ENCODE measurements around the gene MYO1E. TPM values are rescaled to one million over a fixed set of nuclear protein-coding genes. Genes with fewer than 3 reads are reported as not detected.
A peak's percentile ranks its signal among the peaks of the same experiment; 100 is the strongest.

The MYO1E gene
- total RNA-seq, 2 donors from 2014 or later = 331 to 397 TPM

- intact Hi-C loops (cut with DNase I, micrococcal nuclease) = no loop called here
- peak in 1 of 2 donors; percentile 37 for DNase-seq
- ATAC-seq = peak; percentile 71
Observed at GRCh38 chr15:59224474-59224873, 148.2 kb downstream of the MYO1E start.

- no peak for ATAC-seq
- intact Hi-C loops (cut with DNase I, micrococcal nuclease) = no loop called here
- no peak for DNase-seq
Observed at GRCh38 chr15:59223736-59224135, 148.9 kb downstream of the MYO1E start.

GRCh38 chr15:59222906-59223550 is 149.6 kb downstream of the MYO1E start:
- ATAC-seq (no peak), DNase-seq (no peak)
- intact Hi-C loops (cut with DNase I, micrococcal nuclease) = no loop called here

- intact Hi-C loops (cut with DNase I, micrococcal nuclease) = no loop called here
- no peak for DNase-seq
- ATAC-seq = no peak
Observed at GRCh38 chr15:59221511-59222505, 150.9 kb downstream of the MYO1E start.

GRCh38 chr15:59218710-59219109 is 154.0 kb downstream of the MYO1E start:
- DNase-seq (no peak), ATAC-seq (no peak)
- intact Hi-C loops (cut with DNase I, micrococcal nuclease) = no loop called here

GRCh38 chr15:59217876-59218498 is 154.7 kb downstream of the MYO1E start:
- DNase-seq (no peak), ATAC-seq (no peak)
- intact Hi-C loops (cut with DNase I, micrococcal nuclease) = no loop called here

- intact Hi-C loops (cut with DNase I, micrococcal nuclease) = no loop called here
- DNase-seq (no peak), ATAC-seq (no peak)
Observed at GRCh38 chr15:59216911-59217310, 155.8 kb downstream of the MYO1E start.

- intact Hi-C loops (cut with DNase I, micrococcal nuclease) = no loop called here
- ATAC-seq = no peak
- DNase-seq = no peak
Observed at GRCh38 chr15:59210186-59210585, 162.5 kb downstream of the MYO1E start.

- DNase-seq (no peak), ATAC-seq (no peak)
- intact Hi-C loops (cut with DNase I, micrococcal nuclease) = no loop called here
Observed at GRCh38 chr15:59208613-59209249, 163.9 kb downstream of the MYO1E start.

GRCh38 chr15:59206623-59207183 is 166.0 kb downstream of the MYO1E start, which contains the start of gene LDHAL6B:
LDHAL6B (plus strand) TSS chr15:59206843; CDS start chr15:59206941, 98 bp downstream.
- ATAC-seq = no peak
- DNase-seq = no peak
- intact Hi-C loops (cut with DNase I, micrococcal nuclease) = no loop called here

GRCh38 chr15:59205839-59206622 is 166.6 kb downstream of the MYO1E start:
- DNase-seq = no peak
- ATAC-seq = no peak
- intact Hi-C loops (cut with DNase I, micrococcal nuclease) = no loop called here

GRCh38 chr15:59203657-59204056 is 169.0 kb downstream of the MYO1E start:
- no peak for ATAC-seq
- intact Hi-C loops (cut with DNase I, micrococcal nuclease) = no loop called here
- DNase-seq = no peak

- no peak for ATAC-seq
- intact Hi-C loops (cut with DNase I, micrococcal nuclease) = no loop called here
- no peak for DNase-seq
Observed at GRCh38 chr15:59203008-59203407, 169.7 kb downstream of the MYO1E start.

GRCh38 chr15:59200560-59200959 is 172.1 kb downstream of the MYO1E start:
- ATAC-seq (no peak), DNase-seq (no peak)
- intact Hi-C loops (cut with DNase I, micrococcal nuclease) = no loop called here

- DNase-seq (no peak), ATAC-seq (peak; percentile 23)
- intact Hi-C loops (cut with DNase I, micrococcal nuclease) = no loop called here
Observed at GRCh38 chr15:59199626-59200465, 172.8 kb downstream of the MYO1E start.

- intact Hi-C loops (cut with DNase I, micrococcal nuclease) = no loop called here
- DNase-seq (no peak), ATAC-seq (no peak)
Observed at GRCh38 chr15:59197454-59197853, 175.2 kb downstream of the MYO1E start.

- DNase-seq (no peak), ATAC-seq (no peak)
- intact Hi-C loops (cut with DNase I, micrococcal nuclease) = no loop called here
Observed at GRCh38 chr15:59196416-59196815, 176.3 kb downstream of the MYO1E start.

Data from left colon (tissue), 2 donors.